ENCODE measurements around the gene MRPL49. TPM values are rescaled to one million over a fixed set of nuclear protein-coding genes. Genes with fewer than 3 reads are reported as not detected.
A peak's percentile ranks its signal among the peaks of the same experiment; 100 is the strongest.
"Not testable (repeated sequence)": the region's sequence is repeated elsewhere in the genome, so short reads cannot be mapped to it uniquely, and the experiment has no call there.

Gene MRPL49
- total RNA-seq, 1 donor, result 53.9 TPM

DNA sequence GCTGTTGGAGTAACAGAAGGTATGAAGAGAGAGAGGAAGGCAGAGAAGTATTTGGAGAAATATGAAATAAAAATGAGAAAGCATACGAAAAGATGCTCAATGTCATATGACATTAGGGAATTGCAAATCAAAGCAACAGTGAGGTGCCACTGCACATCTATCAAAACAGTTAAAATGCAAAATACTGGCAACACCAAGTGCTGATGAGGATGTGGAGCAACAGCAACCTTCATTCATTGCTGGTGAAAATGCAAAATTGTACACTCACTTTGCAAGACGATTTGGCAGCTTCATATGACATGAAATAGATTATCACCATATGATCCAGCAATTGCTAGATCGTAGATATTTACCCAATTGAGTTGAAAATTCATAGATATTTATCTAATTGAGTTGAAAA, 38.5 kb downstream of the MRPL49 start:
- DNase-seq (ENCODE audit: low read depth in 2 of 3, low spot score in 2 of 3), result no peak

DNA sequence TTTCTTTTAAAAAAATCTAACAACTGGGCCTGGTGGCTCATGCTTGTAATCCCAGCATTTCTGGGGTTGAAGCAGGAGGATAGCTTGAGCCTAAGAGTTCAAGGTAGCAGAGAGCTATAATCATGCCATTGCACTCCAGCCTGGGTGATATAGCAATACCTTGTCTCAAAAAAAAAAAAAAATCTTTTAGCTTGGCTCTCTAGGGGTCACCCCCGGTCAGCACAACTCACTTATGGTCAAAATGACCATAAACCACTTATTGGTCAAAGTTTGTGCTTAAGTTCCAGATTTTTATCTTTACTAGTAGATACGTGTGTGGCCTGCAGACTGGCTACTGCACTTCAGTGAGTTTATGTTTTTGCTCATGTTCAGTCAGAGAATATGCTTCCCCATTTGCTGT, 41.6 kb downstream of the MRPL49 start:
- no peak for DNase-seq (ENCODE audit: low read depth in 2 of 3, low spot score in 2 of 3)

DNA sequence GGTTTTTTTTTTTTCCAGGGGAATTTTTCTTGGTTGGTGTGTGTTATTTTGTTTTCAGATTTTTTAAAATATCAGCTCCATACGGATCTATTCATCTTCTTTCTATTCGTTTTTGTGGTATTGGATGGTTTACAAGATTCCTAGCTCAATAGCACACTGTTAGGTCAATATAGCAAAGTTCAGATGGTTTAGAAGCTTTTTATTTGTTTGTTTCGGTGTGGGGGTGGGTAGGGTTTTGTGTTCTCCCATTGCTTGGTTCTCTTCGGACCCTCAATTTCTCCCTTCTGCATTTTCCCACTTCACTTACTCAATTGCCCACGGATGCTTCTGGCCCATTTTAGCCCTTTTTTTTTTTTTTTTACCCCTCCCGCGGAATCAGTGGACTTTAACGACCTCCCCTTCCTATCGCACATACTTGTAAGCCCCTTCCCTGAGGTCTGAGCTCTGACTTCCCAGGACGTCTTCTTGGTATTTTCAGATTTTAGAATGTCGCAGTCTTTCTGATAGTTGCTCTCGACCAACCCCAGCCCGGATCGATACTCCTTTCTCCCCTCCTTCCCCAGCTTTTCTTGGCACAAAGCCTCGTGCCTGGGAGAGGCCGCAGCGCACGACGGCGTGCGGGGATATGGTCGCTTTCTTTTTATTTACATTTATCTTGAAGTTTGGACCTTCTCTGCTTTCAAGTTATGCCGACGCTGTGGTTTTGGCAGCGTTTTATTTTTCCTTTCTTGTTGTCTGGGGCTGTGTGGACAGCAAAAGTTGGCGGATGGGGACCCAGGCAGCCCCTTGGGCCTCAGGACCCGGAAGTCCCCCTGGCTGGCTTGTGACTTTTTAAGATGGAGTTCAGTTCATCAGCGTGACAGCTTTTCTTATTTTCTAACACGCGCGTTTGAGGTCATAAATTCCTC, 43.5 kb downstream of the MRPL49 start:
- no peak for DNase-seq (ENCODE audit: low read depth in 2 of 3, low spot score in 2 of 3)

DNA sequence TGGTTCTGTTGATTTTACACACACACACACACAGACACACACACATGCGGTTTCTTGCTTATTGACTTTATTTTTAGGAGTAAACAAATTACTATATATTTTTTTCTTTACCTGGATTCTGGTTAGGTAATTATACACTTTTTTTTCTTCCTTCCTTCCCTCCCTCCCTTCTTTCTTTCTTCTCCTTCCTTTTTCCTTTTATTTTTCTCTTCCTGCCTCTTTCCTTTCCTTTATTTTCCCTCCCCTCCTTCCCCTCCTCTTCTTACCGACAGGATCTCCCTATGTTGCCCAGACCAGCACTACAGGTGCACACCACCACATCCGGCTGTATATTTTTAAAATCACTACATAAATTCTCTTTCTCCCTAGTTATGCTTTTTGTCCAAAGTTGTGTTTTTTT, 44.8 kb downstream of the MRPL49 start:
- DNase-seq (ENCODE audit: low read depth in 2 of 3, low spot score in 2 of 3), result no peak

DNA sequence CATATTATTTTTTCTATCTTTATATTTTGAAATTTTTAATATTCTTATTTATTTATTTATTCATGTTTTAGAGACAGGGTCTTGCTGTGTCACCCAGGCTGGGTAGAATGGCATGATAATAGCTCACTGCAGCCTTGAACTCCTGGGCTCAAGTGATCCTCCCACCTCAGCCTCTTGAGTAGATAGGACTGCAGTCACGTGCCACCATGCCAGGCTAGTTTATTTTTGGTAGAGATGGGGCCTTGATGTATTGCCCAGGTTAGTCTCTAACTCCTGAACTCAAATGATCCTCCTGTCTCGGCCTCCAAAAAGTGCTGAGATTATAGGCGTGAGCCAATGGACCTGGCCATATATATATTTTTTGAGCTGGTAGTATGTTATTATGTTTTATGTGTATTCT, 45.5 kb downstream of the MRPL49 start:
- no peak for DNase-seq (ENCODE audit: low read depth in 2 of 3, low spot score in 2 of 3)

DNA sequence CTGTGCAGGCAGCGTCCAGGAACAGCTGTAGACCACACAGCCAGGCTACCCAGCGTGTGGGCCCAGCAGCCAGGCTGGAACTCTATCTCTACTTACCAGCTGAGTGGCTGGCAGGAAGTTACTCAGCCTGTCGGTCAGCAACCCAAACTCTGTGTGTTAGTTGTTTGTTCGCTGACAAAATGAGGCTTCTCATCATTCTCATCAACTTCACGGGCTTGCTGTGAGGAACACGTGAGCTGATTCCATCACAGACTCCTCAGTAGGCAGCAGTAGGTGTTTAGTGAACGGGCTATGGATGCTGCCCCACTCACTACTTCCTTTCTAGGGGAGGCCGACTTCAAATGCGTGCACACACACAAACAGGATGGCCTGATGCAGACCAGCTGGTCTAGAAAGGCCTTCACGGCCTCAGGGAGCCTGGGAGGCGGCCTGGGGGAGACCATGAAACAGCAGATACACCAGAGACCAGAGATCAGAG, 47.1 kb downstream of the MRPL49 start:
- peak in 2 of 3 donors; percentile 81 to 91 for DNase-seq (ENCODE audit: low read depth in 2 of 3, low spot score in 2 of 3)

DNA sequence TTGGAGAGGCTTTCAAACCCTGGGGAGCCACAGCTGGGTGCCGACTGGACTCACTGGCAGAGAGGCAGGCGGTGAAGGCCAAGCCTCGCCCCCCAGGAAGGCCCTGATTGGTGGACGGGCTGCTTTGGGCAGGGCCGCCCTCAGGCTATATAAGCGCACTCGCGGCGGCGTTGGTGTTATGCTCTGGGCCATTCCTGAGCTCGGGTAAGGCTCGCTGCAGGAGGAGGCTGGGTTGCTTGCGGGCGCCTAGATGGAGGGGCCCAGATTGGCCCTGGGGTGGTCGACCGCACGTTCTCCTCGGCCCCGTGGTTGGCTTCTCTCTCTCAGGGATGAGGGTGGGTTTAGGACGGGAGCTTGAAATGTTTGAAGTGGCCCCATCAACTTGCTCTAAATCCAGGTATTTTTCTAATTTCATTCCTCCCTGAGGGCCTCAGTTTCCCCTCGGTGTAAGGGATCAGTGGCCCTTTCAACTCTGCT, 48.0 kb downstream of the MRPL49 start, which contains the start of gene SPDYC:
TSS of gene SPDYC (plus strand) at position 176 of the 477 bp plus-strand sequence. CDS start 1,125 bp downstream, outside the sequence.
- no peak for DNase-seq (ENCODE audit: low read depth in 2 of 3, low spot score in 2 of 3)

DNA sequence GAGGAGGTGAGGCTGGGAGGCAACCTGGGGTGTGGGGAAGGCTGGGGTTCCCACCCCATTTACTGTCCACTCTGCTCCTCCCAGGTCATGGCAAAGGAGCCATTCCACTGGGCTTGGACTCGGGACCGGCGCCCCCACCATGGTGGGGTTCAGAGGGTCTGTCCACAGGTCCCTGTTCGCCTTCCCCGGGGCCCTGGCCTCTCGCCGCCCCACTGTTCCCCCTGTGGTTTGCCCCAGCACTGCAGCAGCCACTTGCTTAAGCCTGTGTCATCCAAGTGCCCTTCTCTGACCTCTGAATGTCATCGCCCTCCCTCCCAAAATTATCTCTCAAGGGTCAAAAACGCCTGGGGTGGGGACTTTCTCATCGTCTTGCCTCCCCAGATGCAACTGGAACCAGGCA, 50.5 kb downstream of the MRPL49 start:
- no peak for DNase-seq (ENCODE audit: low read depth in 2 of 3, low spot score in 2 of 3)

DNA sequence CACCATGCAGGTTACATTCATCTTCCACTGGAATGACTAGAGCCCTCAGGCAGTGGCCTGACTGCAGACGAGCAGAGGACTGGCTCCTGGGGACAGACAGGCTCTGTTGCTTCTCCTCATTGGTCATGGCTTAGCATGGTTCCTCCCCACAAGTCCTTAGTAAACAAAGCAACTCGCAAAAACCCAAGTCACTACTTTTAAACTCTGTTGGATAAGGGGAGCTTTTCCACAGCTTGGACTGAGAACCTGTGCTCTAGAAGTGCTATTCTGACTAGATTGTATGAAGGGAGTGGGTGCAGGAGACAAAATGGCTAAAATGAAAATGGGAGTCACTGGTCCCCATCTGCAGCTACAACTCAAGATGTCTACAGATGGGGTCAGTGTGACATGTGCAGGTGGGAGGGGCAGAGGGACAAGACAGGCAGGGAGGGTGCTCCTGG, 52.5 kb downstream of the MRPL49 start:
- not testable (repeated sequence) for DNase-seq (ENCODE audit: low read depth in 2 of 3, low spot score in 2 of 3)

Small RNAs within 50 kb of the gene (small RNA-seq; reads per million reads assigned to genes)
- gene HIGD1AP10 (not detected), gene PDCL2P2 (not detected), gene RNU2-23P (13.6 reads per million, percentile 93 among the genes with 10 or more reads in this experiment)

Other genes with a start within 250 kb of the MRPL49 start
- gene EHD1, start 243.7 kb upstream of the MRPL49 start, total RNA-seq, result 105 TPM
- 29.9 TPM for gene ATG2A, start 205.1 kb upstream of the MRPL49 start, total RNA-seq
- gene PPP2R5B, start 197.6 kb upstream of the MRPL49 start, total RNA-seq, result 5.9 TPM
- not detected for gene GPHA2, start 186.4 kb upstream of the MRPL49 start, total RNA-seq
- not detected for gene MAJIN, start 150.2 kb upstream of the MRPL49 start, total RNA-seq
- 0.81 TPM for gene BATF2, start 125.3 kb upstream of the MRPL49 start, total RNA-seq
- gene ARL2, start 108.2 kb upstream of the MRPL49 start, total RNA-seq, result 171 TPM
- 25.9 TPM for gene SNX15, start 94.9 kb upstream of the MRPL49 start, total RNA-seq
- gene SAC3D1, start 81.1 kb upstream of the MRPL49 start, total RNA-seq, result 12.4 TPM
- gene NAALADL1, start 63.8 kb upstream of the MRPL49 start, total RNA-seq, result 94.5 TPM
- gene CDCA5, start 38.3 kb upstream of the MRPL49 start, total RNA-seq, result 5.1 TPM
- gene ZFPL1, start 38.1 kb upstream of the MRPL49 start, total RNA-seq, result 60.6 TPM
- 657 TPM for gene VPS51, start 26.1 kb upstream of the MRPL49 start, total RNA-seq
- gene TM7SF2, start 10.4 kb upstream of the MRPL49 start, total RNA-seq, result 46.6 TPM
- gene ZNHIT2, start 4.6 kb upstream of the MRPL49 start, total RNA-seq, result 11.0 TPM
- gene FAU, start 187 bp upstream of the MRPL49 start, total RNA-seq, result 655 TPM
- 44.7 TPM for gene SYVN1, start 12.2 kb downstream of the MRPL49 start, total RNA-seq
- gene SPDYC, start 47.9 kb downstream of the MRPL49 start, total RNA-seq, result not detected
- 160 TPM for gene CAPN1, start 59.6 kb downstream of the MRPL49 start, total RNA-seq
- gene POLA2, start 139.6 kb downstream of the MRPL49 start, total RNA-seq, result 18.9 TPM
- 0.81 TPM for gene CDC42EP2, start 192.5 kb downstream of the MRPL49 start, total RNA-seq
- gene DPF2, start 211.5 kb downstream of the MRPL49 start, total RNA-seq, result 65.2 TPM
- gene TIGD3, start 232.4 kb downstream of the MRPL49 start, total RNA-seq, result 4.8 TPM

All from hematopoietic multipotent progenitor cell (in vitro differentiated cells).